Tibial nerve (tissue), 4 donors: ENCODE data around the gene FAHD1.

ENCODE experiments used
- CTCF ChIP-seq, 5 experiments: fragments of 200-600 bp in 3 of 5; fragments of 450-650 bp in 2 of 5; sonication (generic) in 3 of 5; IDR thresholded peaks; one replicate each; pipeline ENCODE4 v1.5.1; 2016 to 2019; ENCODE audit warnings: antibody characterized with exemption in 5 of 5, mild to moderate bottlenecking in 3 of 5, moderate library complexity in 2 of 5
- EP300 ChIP-seq, 2 donors: sonication (generic); formaldehyde crosslinking; IDR thresholded peaks; one replicate each; pipeline ENCODE4 v1.6.1; 2017; ENCODE audit warnings: antibody characterized with exemption in 2 of 2, mild to moderate bottlenecking in 1 of 2
- POLR2A ChIP-seq, 2 donors: fragments of 450-650 bp; IDR thresholded peaks; one replicate each; pipeline ENCODE4 v1.6.1; 2017; ENCODE audit warnings: antibody characterized with exemption in 2 of 2, mild to moderate bottlenecking in 2 of 2, moderate library complexity in 2 of 2

GRCh38 chr16:1792836-1793577 is 34.0 kb upstream of the FAHD1 start:
- TF ChIP-seq CTCF (IDR thresholded peaks at IDR 0.05) (no peak), POLR2A (IDR thresholded peaks at IDR 0.05) (no peak), EP300 (IDR thresholded peaks at IDR 0.05) (no peak)
